ENCODE data around the gene SIRPD.

The SIRPD gene

GRCh38 chr20:1486566-1486965, 70.9 kb downstream of the SIRPD start:
- Histone ChIP-seq H3K4me2 (ENCODE audit: low read length) (peak overlapping the region; percentile 57), H3K27me3 (ENCODE audit: control insufficient read depth, low read length) (no peaks in the 10 kb centered on the region), H3K9me3 (ENCODE audit: control insufficient read depth, insufficient read depth, low read length) (peaks cover 3% of the 10 kb centered on the region; the same call in 1 of the 2 replicates), H3K4me3 (ENCODE audit: low read length) (peak overlapping the region; percentile 48), H3K4me1 (ENCODE audit: control insufficient read depth, low read length) (peaks cover 95% of the 10 kb centered on the region), H3K9me2 (replicated peaks; ENCODE audit: control insufficient read depth, low read length) (no peaks in the 10 kb centered on the region), H3F3A (ENCODE audit: control insufficient read depth, insufficient read depth) (peaks cover 11% of the 10 kb centered on the region), H4K20me1 (ENCODE audit: control insufficient read depth, insufficient read depth, low read depth, low read length) (no peaks in the 10 kb centered on the region), H3K36me3 (ENCODE audit: control insufficient read depth, low read length) (no peaks in the 10 kb centered on the region), H3K27ac (ENCODE audit: low read depth, low read length) (peak overlapping the region; percentile 88), H3K79me2 (ENCODE audit: control insufficient read depth, low read length) (peaks cover 12% of the 10 kb centered on the region; the same call in 1 of the 2 replicates)
- TF ChIP-seq EZH2phosphoT487 (IDR thresholded peaks at IDR 0.05; ENCODE audit: borderline replicate concordance, low read length) (no peak), CTCF (IDR thresholded peaks at IDR 0.05; ENCODE audit: low read depth, low read length, poor library complexity, severe bottlenecking) (no peak)

GRCh38 chr20:1484438-1485116, 72.9 kb downstream of the SIRPD start:
- Histone ChIP-seq H3K9me2 (replicated peaks; ENCODE audit: control insufficient read depth, low read length) (no peaks in the 10 kb centered on the region), H3K4me3 (ENCODE audit: low read length) (peak overlapping the region; percentile 58), H3K36me3 (ENCODE audit: control insufficient read depth, low read length) (no peaks in the 10 kb centered on the region), H3K27me3 (ENCODE audit: control insufficient read depth, low read length) (no peaks in the 10 kb centered on the region), H3K4me1 (ENCODE audit: control insufficient read depth, low read length) (peaks cover 83% of the 10 kb centered on the region), H3K9me3 (ENCODE audit: control insufficient read depth, insufficient read depth, low read length) (peaks cover 3% of the 10 kb centered on the region; the same call in 1 of the 2 replicates), H3F3A (ENCODE audit: control insufficient read depth, insufficient read depth) (peaks cover 11% of the 10 kb centered on the region), H3K79me2 (ENCODE audit: control insufficient read depth, low read length) (peaks cover 12% of the 10 kb centered on the region; the same call in 1 of the 2 replicates), H3K4me2 (ENCODE audit: low read length) (peak overlapping the region; percentile 66), H4K20me1 (ENCODE audit: control insufficient read depth, insufficient read depth, low read depth, low read length) (no peaks in the 10 kb centered on the region), H3K27ac (ENCODE audit: low read depth, low read length) (peak overlapping the region; percentile 88)
- TF ChIP-seq EZH2phosphoT487 (IDR thresholded peaks at IDR 0.05; ENCODE audit: borderline replicate concordance, low read length), result no peak
- no peak for TF ChIP-seq CTCF (IDR thresholded peaks at IDR 0.05; ENCODE audit: low read depth, low read length, poor library complexity, severe bottlenecking)
